Measurements from ENCODE around the gene SLC25A23. TPM values are rescaled to one million over a fixed set of nuclear protein-coding genes. Genes with fewer than 3 reads are reported as not detected.
A peak's percentile ranks its signal among the peaks of the same experiment; 100 is the strongest.
"Not testable (repeated sequence)": the region's sequence is repeated elsewhere in the genome, so short reads cannot be mapped to it uniquely, and the experiment has no call there.

Gene SLC25A23
- total RNA-seq, 2 experiments from 2014 or later, result 14.8 to 18.4 TPM

DNA sequence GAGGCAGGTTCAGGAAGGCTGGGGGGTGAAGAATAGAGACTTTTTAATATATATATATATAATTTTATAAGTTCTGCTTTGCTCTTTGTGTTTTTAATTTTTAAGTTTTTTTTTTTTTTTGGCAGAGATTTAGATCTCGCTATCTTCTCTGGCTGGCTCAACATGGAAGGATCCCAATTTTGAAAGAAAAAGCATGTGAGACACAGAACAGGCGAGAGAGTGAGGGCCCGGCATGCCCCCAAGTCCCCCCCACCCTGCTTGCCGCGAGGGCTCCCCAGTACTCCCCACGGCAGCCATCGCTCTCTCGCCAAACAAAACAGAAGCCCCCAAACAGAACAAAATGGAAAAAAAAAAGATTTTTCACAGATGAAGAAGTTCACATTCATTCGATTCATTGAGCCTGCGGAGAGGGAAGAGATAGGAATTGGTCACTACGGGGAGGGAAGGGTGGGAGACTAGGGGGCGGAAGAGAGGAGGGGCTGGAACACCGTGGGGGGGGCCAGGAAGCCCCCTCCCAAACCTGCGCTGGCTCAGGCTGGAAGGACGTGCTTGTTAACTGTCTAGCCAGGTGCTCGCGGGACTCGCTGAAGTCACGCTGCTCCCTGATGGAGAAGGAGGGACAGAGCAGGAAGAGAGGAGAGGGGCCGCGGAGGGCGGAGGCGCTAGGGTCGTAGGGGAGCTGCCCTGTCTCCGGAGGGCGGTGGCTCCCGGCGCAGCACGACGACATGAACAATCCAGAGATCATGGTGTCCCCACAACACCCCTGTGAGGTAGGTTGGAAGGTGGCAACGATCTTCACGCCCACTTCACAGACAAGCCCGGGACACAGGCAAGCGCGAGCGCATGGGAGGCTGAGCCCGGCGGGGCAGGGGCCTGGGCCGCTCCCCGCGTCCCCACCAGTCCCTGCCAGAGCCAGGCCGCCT lies 45.6 kb downstream of the SLC25A23 start:
- H3K4me1 Mint-ChIP-seq, result no peaks in the 10 kb centered on the region
- H3K36me3 Mint-ChIP-seq, result peaks cover 6% of the 10 kb centered on the region
- H3K27ac Mint-ChIP-seq, result no peak overlapping the region
- no peak overlapping the region for H3K4me3 Mint-ChIP-seq
- H3K27me3 Mint-ChIP-seq, result no peaks in the 10 kb centered on the region
- DNase-seq, result no peak
- no peaks in the 10 kb centered on the region for H3K9me3 Mint-ChIP-seq

DNA sequence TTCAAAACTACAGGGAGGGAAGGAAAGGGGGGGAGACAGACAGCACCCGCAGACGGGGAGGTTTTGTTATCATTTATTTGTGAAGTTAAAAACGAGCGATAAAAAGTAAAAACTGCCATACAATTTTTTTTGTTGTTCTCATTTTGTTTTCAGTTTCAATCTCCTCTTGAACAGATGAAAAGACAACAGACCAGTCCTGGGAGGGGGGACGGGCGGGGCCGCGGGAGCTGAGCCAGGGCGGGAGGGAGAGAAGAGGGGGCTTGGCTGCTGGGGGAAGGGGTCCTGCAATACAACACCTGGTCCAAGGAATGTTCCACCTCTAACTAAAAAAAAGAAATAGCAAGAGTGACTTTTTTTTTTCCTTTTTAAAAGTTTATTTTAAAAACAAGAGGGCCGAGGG lies 46.3 kb downstream of the SLC25A23 start:
- Mint-ChIP-seq H3K36me3 (peaks cover 5% of the 10 kb centered on the region), H3K27ac (no peak overlapping the region), H3K4me3 (no peak overlapping the region), H3K9me3 (no peaks in the 10 kb centered on the region), H3K27me3 (no peaks in the 10 kb centered on the region), H3K4me1 (no peaks in the 10 kb centered on the region)
- no peak for DNase-seq

- Mint-ChIP-seq H3K4me1 (no peaks in the 10 kb centered on the region), H3K9me3 (no peaks in the 10 kb centered on the region), H3K27ac (no peak overlapping the region), H3K4me3 (no peak overlapping the region), H3K36me3 (peaks cover 5% of the 10 kb centered on the region), H3K27me3 (no peaks in the 10 kb centered on the region)
- DNase-seq, result peak; percentile 47
Measured at GRCh38 chr19:6412447-6413091, 47.0 kb downstream of the SLC25A23 start.

- H3K36me3 Mint-ChIP-seq, result peaks cover 5% of the 10 kb centered on the region
- H3K27me3 Mint-ChIP-seq, result no peaks in the 10 kb centered on the region
- no peak for DNase-seq
- H3K27ac Mint-ChIP-seq, result no peak overlapping the region
- H3K9me3 Mint-ChIP-seq, result no peaks in the 10 kb centered on the region
- H3K4me3 Mint-ChIP-seq, result no peak overlapping the region
- no peaks in the 10 kb centered on the region for H3K4me1 Mint-ChIP-seq
Measured at GRCh38 chr19:6412061-6412446, 47.5 kb downstream of the SLC25A23 start.

GRCh38 chr19:6409346-6409745 lies 50.2 kb downstream of the SLC25A23 start:
- DNase-seq, result no peak
- H3K4me3 Mint-ChIP-seq, result no peak overlapping the region
- H3K36me3 Mint-ChIP-seq, result peaks cover 5% of the 10 kb centered on the region
- H3K4me1 Mint-ChIP-seq, result no peaks in the 10 kb centered on the region
- H3K9me3 Mint-ChIP-seq, result no peaks in the 10 kb centered on the region
- H3K27me3 Mint-ChIP-seq, result no peaks in the 10 kb centered on the region
- H3K27ac Mint-ChIP-seq, result no peak overlapping the region

DNA sequence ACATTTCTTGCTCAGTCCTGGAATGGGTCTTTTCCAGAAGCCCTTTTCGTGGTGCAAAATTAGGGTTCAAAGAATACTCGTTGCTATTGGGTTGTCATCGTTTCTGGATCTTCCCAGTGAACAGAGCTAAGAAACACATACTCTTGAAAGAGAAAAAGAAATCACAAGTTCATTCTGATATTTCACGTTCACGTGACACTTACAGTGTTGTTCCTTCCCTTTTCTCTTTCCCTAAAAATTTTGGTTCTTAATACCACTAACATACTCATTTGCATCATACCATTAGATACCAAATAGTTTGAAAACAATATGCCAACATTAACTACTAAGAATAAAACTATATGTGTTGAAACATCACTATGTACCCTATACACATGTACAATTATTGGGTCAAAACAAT lies 53.2 kb downstream of the SLC25A23 start:
- Mint-ChIP-seq H3K4me1 (no peaks in the 10 kb centered on the region), H3K36me3 (no peaks in the 10 kb centered on the region), H3K9me3 (no peaks in the 10 kb centered on the region), H3K27ac (no peak overlapping the region), H3K27me3 (no peaks in the 10 kb centered on the region), H3K4me3 (no peak overlapping the region)
- DNase-seq, result no peak

DNA sequence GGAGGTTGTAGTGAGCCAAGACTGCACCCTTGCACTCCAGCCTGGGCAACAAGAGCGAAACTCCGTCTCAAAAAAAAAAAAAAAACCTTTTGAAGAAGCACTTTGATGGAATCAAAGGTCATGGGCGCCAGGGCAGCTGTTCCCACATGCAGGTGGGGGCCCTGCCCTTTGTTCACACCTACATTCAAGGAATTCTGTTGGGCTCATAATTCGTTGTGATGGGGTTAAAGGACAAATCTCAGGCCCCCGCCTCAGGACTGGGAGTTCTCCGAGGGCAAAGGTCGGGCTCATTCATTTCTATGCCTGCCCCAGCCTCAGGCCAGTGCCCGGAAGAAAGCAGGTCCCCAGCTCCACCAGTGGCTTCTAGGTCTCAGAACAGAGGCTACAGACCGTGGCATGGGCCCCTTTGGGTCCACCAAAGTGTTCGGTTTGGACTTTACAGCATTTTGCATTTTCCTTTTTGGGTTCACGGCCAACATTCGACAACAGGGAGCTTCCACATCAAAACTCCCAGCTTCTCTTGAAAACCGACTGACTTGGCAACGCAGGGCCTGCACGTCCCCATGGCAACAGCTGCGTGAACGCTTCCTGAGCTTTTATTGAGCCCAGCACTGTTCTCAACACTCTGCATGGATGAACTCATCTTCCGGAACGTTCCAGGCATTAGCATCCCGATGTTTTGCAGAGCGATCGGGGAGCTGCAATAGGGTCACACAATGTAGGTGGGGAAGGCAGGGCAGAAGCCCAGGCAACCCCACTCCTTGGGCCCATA lies 56.6 kb downstream of the SLC25A23 start:
- H3K27me3 Mint-ChIP-seq, result no peaks in the 10 kb centered on the region

GRCh38 chr19:6402058-6402457 lies 57.5 kb downstream of the SLC25A23 start:
- Mint-ChIP-seq H3K36me3 (no peaks in the 10 kb centered on the region), H3K4me3 (no peak overlapping the region), H3K27ac (no peak overlapping the region), H3K4me1 (no peaks in the 10 kb centered on the region), H3K9me3 (no peaks in the 10 kb centered on the region), H3K27me3 (no peaks in the 10 kb centered on the region)
- no peak for DNase-seq

More for the DNA sequence above, 56.6 kb downstream of the SLC25A23 start:
- no peak overlapping the region for H3K4me3 Mint-ChIP-seq
- H3K4me1 Mint-ChIP-seq, result no peaks in the 10 kb centered on the region
- DNase-seq, result no peak
- no peak overlapping the region for H3K27ac Mint-ChIP-seq
- no peaks in the 10 kb centered on the region for H3K9me3 Mint-ChIP-seq
- no peaks in the 10 kb centered on the region for H3K36me3 Mint-ChIP-seq

- H3K36me3 Mint-ChIP-seq, H3K4me1 Mint-ChIP-seq, H3K9me3 Mint-ChIP-seq, H3K4me3 Mint-ChIP-seq, DNase-seq, H3K27me3 Mint-ChIP-seq, H3K27ac Mint-ChIP-seq: not testable (repeated sequence)
Measured at GRCh38 chr19:6400062-6400944, 59.3 kb downstream of the SLC25A23 start.

DNA sequence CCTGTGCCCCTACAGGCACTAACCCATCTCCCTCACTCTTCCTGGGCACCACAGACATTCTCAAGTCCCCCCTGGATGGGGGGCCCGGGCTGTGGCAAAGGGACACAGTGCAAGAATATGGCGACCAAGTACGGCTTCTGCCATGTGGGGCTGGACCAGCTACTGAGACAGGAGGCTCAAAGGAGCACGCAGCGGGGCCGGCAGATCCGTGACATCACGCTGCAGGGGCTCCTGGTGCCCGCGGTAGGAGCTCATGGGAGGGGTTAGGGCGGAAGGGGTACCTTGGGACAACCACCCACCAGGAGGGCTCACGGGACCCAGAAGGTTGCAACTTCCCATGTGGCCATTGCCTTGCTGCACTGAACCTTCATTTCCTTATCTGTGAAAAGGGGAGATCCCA lies 63.3 kb downstream of the SLC25A23 start:
- H3K36me3 Mint-ChIP-seq, result peaks cover 12% of the 10 kb centered on the region
- DNase-seq, result no peak
- H3K4me1 Mint-ChIP-seq, result peaks cover 8% of the 10 kb centered on the region
- no peaks in the 10 kb centered on the region for H3K9me3 Mint-ChIP-seq
- H3K27me3 Mint-ChIP-seq, result no peaks in the 10 kb centered on the region
- H3K4me3 Mint-ChIP-seq, result no peak overlapping the region
- H3K27ac Mint-ChIP-seq, result no peak overlapping the region

- Mint-ChIP-seq H3K9me3 (no peaks in the 10 kb centered on the region), H3K4me1 (peaks cover 11% of the 10 kb centered on the region), H3K27ac (no peak overlapping the region), H3K36me3 (peaks cover 16% of the 10 kb centered on the region), H3K4me3 (no peak overlapping the region), H3K27me3 (no peaks in the 10 kb centered on the region)
- no peak for DNase-seq
Measured at GRCh38 chr19:6394831-6395230, 64.8 kb downstream of the SLC25A23 start.

DNA sequence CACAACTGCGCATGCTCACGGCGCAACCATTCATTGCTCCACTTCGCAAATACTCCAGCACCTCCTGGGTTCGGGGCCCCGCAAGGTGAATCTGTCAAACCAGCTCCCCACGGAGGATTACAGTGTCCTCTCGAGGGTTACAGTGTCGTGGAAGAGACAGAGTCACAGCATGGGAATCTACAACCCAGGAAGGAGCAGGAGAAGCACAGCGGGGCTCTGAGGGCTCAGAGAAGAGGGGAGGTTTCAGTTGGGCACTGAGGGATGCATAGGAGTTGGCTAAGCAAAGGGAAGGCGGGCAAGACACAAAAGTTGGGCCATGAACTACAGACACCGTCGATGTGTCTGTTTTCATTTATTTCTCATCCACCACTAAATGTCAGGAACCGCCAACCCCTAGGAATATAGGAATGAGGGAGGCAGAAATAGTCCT lies 65.6 kb downstream of the SLC25A23 start:
- DNase-seq, result no peak
- Mint-ChIP-seq H3K9me3 (no peaks in the 10 kb centered on the region), H3K27me3 (no peaks in the 10 kb centered on the region), H3K27ac (peak overlapping the region; percentile 94), H3K36me3 (peaks cover 16% of the 10 kb centered on the region), H3K4me3 (peak overlapping the region; percentile 95), H3K4me1 (peaks cover 11% of the 10 kb centered on the region)

DNA sequence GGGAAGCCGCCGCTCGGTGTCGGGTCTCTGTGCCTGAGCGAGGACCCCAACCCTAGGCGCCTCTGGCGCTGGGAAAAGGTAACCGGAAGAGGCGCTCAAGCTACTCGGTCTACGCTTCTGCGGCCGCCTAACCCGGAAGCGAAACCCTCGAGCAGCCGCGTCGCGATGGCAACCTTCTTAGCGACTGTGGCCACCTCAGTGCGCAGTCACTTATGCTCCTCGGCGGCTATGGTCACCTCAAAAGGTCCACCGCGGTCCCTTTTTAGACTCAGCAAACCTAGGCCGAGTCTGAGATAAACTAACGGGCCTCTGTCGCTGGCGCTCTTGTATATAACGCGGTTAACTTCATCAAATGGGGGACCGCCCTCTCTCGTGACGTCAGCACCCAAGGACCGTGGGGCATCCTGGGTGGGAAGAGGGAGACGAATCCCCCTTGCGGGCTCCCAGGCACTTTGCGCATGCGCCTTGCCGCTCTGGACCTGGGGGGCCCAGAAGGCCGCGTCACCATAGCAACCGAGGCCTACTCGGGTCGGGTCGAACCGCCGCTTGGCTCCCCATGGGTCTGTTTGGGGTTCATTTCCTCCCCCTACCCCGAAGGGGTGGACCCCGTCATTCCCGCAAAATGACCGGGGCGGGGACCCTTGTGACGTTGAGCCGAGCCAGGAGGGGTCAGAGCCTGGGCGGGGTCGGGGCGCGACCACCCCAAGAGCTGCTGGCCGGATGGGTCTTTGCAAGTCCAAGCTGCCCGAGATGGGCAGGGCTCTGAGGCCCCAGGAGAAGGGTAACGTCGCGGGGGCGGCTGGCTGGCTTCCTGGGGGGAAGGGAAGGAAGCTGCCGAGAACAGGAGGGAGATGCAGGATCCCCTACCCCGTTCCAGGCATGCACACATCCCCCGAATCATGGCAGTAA lies 66.3 kb downstream of the SLC25A23 start, which contains the start of gene GTF2F1:
TSS of gene GTF2F1 (minus strand) at position 91 of the 909 bp plus-strand sequence. CDS start 169 bp downstream, outside the sequence.
- H3K36me3 Mint-ChIP-seq, result peaks cover 17% of the 10 kb centered on the region
- no peaks in the 10 kb centered on the region for H3K9me3 Mint-ChIP-seq
- H3K4me1 Mint-ChIP-seq, result peaks cover 11% of the 10 kb centered on the region
- peak; percentile 96 for DNase-seq
- peak within 1 kb of the TSS; percentile 95 for H3K4me3 Mint-ChIP-seq
- peak within 1 kb of the TSS; percentile 94 for H3K27ac Mint-ChIP-seq
- no peaks in the 10 kb centered on the region for H3K27me3 Mint-ChIP-seq

Measured in activated naive CD8-positive, alpha-beta T cell treated with anti-CD3 and anti-CD28 coated beads for 36 hours (primary cell).